NCI-H82 treated with DMSO at 0.1 percent for 48 hours (cell line): Measurements from ENCODE around the gene TPP2.

Source experiments
- DNase-seq: peaks from one replicate; lab custom pipeline; 2025; ENCODE audit not compliant: unreplicated experiment; lab: John Stamatoyannopoulos, UW

The TPP2 gene

GRCh38 chr13:102721800-102722231 lies 125.0 kb downstream of the TPP2 start:
- no peak for DNase-seq

DNA sequence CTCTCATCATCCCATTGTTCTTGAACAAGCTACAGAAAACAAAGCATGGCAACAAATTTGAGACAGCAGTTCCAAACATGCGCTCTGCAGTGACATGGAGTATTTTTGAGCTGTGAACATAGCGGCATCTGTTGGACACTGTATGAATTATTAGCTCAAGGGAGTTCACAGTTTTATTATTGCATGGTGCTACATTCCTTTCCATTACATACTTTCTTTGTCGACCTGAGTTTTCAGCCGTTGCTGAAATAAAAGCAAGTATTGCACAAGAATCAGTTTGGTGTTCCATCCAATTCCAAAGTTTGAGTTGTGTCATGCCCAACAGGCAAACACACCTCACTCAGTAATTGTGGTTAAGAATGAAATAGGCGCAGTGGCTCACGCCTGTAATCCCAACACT lies 128.1 kb downstream of the TPP2 start:
- no peak for DNase-seq

DNA sequence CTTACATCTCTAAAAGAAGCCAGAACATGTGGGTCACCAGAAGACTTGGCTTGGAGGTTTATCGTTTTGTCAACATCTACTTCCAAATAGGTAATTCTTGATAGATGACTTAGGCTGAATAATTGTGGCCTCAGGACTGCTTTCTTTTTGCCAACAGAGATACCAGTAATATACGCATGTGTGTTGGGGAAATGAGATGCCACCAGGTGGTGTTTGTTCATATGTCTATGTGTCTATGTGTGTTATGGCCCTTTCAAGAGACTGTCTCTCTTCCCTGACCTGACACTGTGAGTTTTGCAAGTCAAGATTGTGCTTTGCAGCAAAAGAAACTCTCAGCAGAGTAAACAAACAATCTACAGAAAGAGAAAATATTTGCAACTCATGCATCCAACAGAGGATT lies 129.6 kb downstream of the TPP2 start:
- peak; percentile 37 for DNase-seq
